GM12878 (cell line): ENCODE data around the gene TEX2. TPM values are rescaled to one million over a fixed set of nuclear protein-coding genes. Genes with fewer than 3 reads are reported as not detected.

Experiments
- ATAC-seq: fragments of 200-7000 bp; cut with Tn5 transposase; 3 replicates; pipeline ENCODE4 v1.9.1; 2020; ENCODE audit warnings: mild to moderate bottlenecking, moderate library complexity
- BruUV-seq: library from RNA; stranded (reverse); fragments of 400-500 nt; replicated peaks from 2 replicates; lab custom pipeline; 2021; lab: Mats Ljungman, UMichigan
- CTCF ChIA-PET: fragments of 300-600 bp; sonication (Branson Sonifier 250); formaldehyde crosslinking; extraction: SDS; loops from one replicate; lab custom pipeline; 2021; ENCODE audit warnings: inconsistent platforms; lab: Yijun Ruan, JAX
- POLR2A ChIA-PET: fragments of 350-600 bp; formaldehyde crosslinking; extraction: SDS; loops from one replicate; lab custom pipeline; 2021; ENCODE audit warnings: inconsistent platforms; lab: Charles Lee
- RAD21 ChIA-PET: fragments of 300-600 bp; sonication (Branson Sonifier 250); formaldehyde crosslinking; loops from one replicate; lab custom pipeline; 2023; ENCODE audit warnings: antibody characterized with exemption; ENCODE audit not compliant: unreplicated experiment; lab: Charles Lee
- SMC1A ChIA-PET: fragments of 300-600 bp; sonication (Branson Sonifier 250); formaldehyde crosslinking; loops from one replicate; lab custom pipeline; 2023; ENCODE audit not compliant: unreplicated experiment, uncharacterized antibody; lab: Charles Lee
- DNase-seq: peaks from one replicate; pipeline ENCODE4 v3.0.0-alpha.2; 2011; ENCODE audit warnings: low read depth, low spot score
- FAIRE-seq: peaks from 3 replicates; lab custom pipeline; 2011; peaks lifted over from hg19 to GRCh38; lab: Jason Lieb, UNC
- H2AFZ ChIP-seq: 2 replicates; pipeline ENCODE4 v1.6.0; 2011; ENCODE audit warnings: low read depth, low read length, control low read depth; ENCODE audit not compliant: control insufficient read depth
- H3K27ac ChIP-seq: 2 replicates; pipeline ENCODE4 v1.5.1; 2011; ENCODE audit warnings: control low read depth; ENCODE audit not compliant: control insufficient read depth, insufficient read depth
- H3K27me3 ChIP-seq, 2 experiments: replicated peaks in 1 of 2; 2 replicates each; pipeline versions ENCODE4 v1.6.0 to v1.6.1; 2011; ENCODE audit warnings: low read length in 1 of 2; ENCODE audit not compliant: control insufficient read depth in 2 of 2, insufficient read depth in 2 of 2
- H3K36me3 ChIP-seq, 2 experiments: 2 replicates each; pipeline ENCODE4 v1.5.1; 2011; ENCODE audit warnings: low read length in 1 of 2; ENCODE audit not compliant: control insufficient read depth in 2 of 2, insufficient read depth in 2 of 2
- H3K4me1 ChIP-seq: 2 replicates; pipeline ENCODE4 v1.6.1; 2011; ENCODE audit warnings: mild to moderate bottlenecking, low read length, moderate library complexity, mixed read lengths; ENCODE audit not compliant: control insufficient read depth, insufficient read depth
- H3K4me2 ChIP-seq: 2 replicates; pipeline ENCODE4 v1.6.0; 2011; ENCODE audit warnings: control low read depth; ENCODE audit not compliant: control insufficient read depth, insufficient read depth
- H3K4me3 ChIP-seq: fragments of 200-600 bp; sonication (generic); 2 replicates; pipeline ENCODE4 v1.5.1; 2016
- H3K79me2 ChIP-seq: 2 replicates; pipeline ENCODE4 v1.6.0; 2011; ENCODE audit warnings: low read length; ENCODE audit not compliant: control insufficient read depth, insufficient read depth
- H3K9ac ChIP-seq: 2 replicates; pipeline ENCODE4 v1.8.0; 2011; ENCODE audit warnings: low read length, control low read depth, mixed read lengths; ENCODE audit not compliant: control insufficient read depth, insufficient read depth
- H3K9me3 ChIP-seq: replicated peaks from 3 replicates; pipeline ENCODE4 v1.5.1; 2011; ENCODE audit warnings: mild to moderate bottlenecking, low read length; ENCODE audit not compliant: control insufficient read depth, insufficient read depth
- H4K20me1 ChIP-seq: 2 replicates; pipeline ENCODE4 v1.6.0; 2011; ENCODE audit not compliant: control insufficient read depth, insufficient read depth
- BHLHE40 ChIP-seq, 2 experiments: fragments of 450-650 bp in 1 of 2; IDR thresholded peaks; 2 replicates each; pipeline ENCODE4 v1.6.1; 2011 to 2017; ENCODE audit warnings: low read depth in 2 of 2, borderline replicate concordance in 1 of 2, improper control_type of control experiment in 1 of 2, low read length in 1 of 2, mild to moderate bottlenecking in 1 of 2
- EGR1 ChIP-seq, 2 experiments: IDR thresholded peaks; 1 replicate in 1 of 2; 2 replicates in 1 of 2; pipeline ENCODE4 v1.6.1; 2011 to 2012; ENCODE audit warnings: low read depth in 2 of 2, low read length in 2 of 2, borderline replicate concordance in 1 of 2, mild to moderate bottlenecking in 1 of 2, moderate library complexity in 1 of 2
- HCFC1 ChIP-seq: fragments of 150-350 bp; IDR thresholded peaks from 2 replicates; pipeline ENCODE4 v1.6.1; 2014; ENCODE audit warnings: low read length
- KAT2A ChIP-seq: conservative IDR thresholded peaks from 2 replicates; pipeline ENCODE4 v1.6.1; 2011; ENCODE audit warnings: low read depth, low read length; ENCODE audit not compliant: control insufficient read depth
- NBN ChIP-seq: fragments of 450-650 bp; IDR thresholded peaks from 2 replicates; pipeline ENCODE4 v1.6.1; 2016
- NFYB ChIP-seq: IDR thresholded peaks from 2 replicates; pipeline ENCODE4 v1.6.1; 2011; ENCODE audit warnings: low read depth, mild to moderate bottlenecking, low read length, improper control_type of control experiment, moderate library complexity; ENCODE audit not compliant: insufficient read depth
- POLR2AphosphoS5 ChIP-seq: IDR thresholded peaks from 2 replicates; pipeline ENCODE4 v1.6.1; 2011; ENCODE audit warnings: mild to moderate bottlenecking, low read length, inconsistent platforms
- RAD21 ChIP-seq: IDR thresholded peaks from 2 replicates; pipeline ENCODE4 v1.6.1; 2011; ENCODE audit warnings: mild to moderate bottlenecking, low read depth, low read length, moderate library complexity; ENCODE audit not compliant: insufficient read depth
- RELA ChIP-seq: fragments of 450-650 bp; IDR thresholded peaks from 2 replicates; pipeline ENCODE4 v1.8.0; 2014; ENCODE audit warnings: borderline replicate concordance; ENCODE audit not compliant: partially characterized antibody
- SRF ChIP-seq, 2 experiments: IDR thresholded peaks; 2 replicates each; pipeline ENCODE4 v1.6.1; 2011; ENCODE audit warnings: low read depth in 2 of 2, low read length in 2 of 2, mild to moderate bottlenecking in 1 of 2, moderate library complexity in 1 of 2
- TCF12 ChIP-seq: IDR thresholded peaks from 2 replicates; pipeline ENCODE4 v1.6.1; 2011; ENCODE audit warnings: low read depth, mild to moderate bottlenecking, low read length
- ZZZ3 ChIP-seq: IDR thresholded peaks from 2 replicates; pipeline ENCODE4 v1.6.1; 2011; ENCODE audit warnings: low read depth; ENCODE audit not compliant: control insufficient read depth, insufficient read length
- WGBS: methylation state at CpG from one replicate; pipeline ENCODE4 v1.1.6; 2016; ENCODE audit warnings: low lambda C conversion rate; ENCODE audit not compliant: insufficient replicate concordance, insufficient coverage; ENCODE audit errors: missing lambda C conversion rate; 5-methylcytosine and 5-hydroxymethylcytosine counted together
- in situ Hi-C: fragments of 300-500 bp; cut with MboI; formaldehyde crosslinking; loops from 9 replicates; pipeline ENCODE4 v1.14.3; 2018; ENCODE audit warnings: mixed read lengths
- intact Hi-C: fragments of 100-400 bp; cut with micrococcal nuclease; formaldehyde crosslinking; loops from one replicate; pipeline ENCODE4 v1.14.2; 2022; ENCODE audit not compliant: unreplicated experiment
- polyA plus RNA-seq, 11 experiments: library from polyadenylated mRNA; depleted of rRNA in 4 of 11; unstranded in 6 of 11; stranded (reverse) in 5 of 11; fragments of >200 nt; fragmentation: Nextera tagmentation in 4 of 11; fragmentation: Illumina TruSeq in 1 of 11; extraction: Ambion mirVana in 4 of 11; extraction: Trizol in 1 of 11; gene quantifications; 1 replicate in 1 of 11; 2 replicates in 10 of 11; pipeline versions ENCODE4 v1.2.1 to v1.2.3, GENCODE V29; 2011 to 2016; ENCODE audit warnings: inconsistent platforms in 2 of 11, missing spikeins in 2 of 11, low read depth in 1 of 11
- total RNA-seq, 4 experiments: library from RNA; depleted of rRNA in 3 of 4; stranded (reverse); fragments of >200 nt in 3 of 4; fragmentation: Illumina TruSeq in 1 of 4; extraction: Trizol in 1 of 4; gene quantifications; 2 replicates each; pipeline versions ENCODE4 v1.2.1 to v1.2.3, GENCODE V29; 2013 to 2021
- TF ChIP-seq, protein P1 (sequence below): IDR thresholded peaks from 2 replicates; pipeline ENCODE4 v1.6.1; 2012; ENCODE audit warnings: improper control_type of control experiment, low read depth, low read length; ENCODE audit not compliant: insufficient replicate concordance
- TF ChIP-seq, protein P2 (sequence below): fragments of 450-650 bp; formaldehyde crosslinking; IDR thresholded peaks from 2 replicates; pipeline ENCODE4 v1.4.0; 2020; ENCODE audit warnings: mild to moderate bottlenecking, moderate library complexity

TEX2 gene
- total and polyA plus RNA-seq, 10 of the 15 experiments (the other 5 are each of a cell fraction or from before 2014, with no cell fraction given) = 3.8 to 19.9 (median 15.8) TPM

DNA sequence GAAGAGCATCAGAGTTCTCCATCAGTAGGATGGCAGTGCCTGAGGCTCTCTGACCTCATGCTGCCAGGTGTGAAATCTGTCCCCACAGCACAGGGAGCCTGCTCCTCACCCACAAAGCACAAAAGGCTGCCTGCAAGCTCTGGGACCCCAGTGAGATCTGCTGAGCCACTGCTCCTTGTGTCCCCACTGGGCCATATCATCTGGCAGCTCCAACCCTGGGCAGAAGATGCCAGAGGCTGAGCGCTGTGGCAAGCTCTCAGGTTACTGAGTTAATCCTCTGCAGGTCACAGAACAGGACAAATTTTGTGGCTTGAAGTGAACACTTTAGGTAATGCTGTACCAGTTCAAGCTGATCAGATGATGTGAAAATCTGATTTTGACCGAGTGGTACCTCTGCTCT lies 106.4 kb downstream of the TEX2 start:
- RAD21 ChIA-PET = no interaction called here
- Histone ChIP-seq H3K4me1 (no peaks in the 10 kb centered on the region), H3K4me3 (no peak overlapping the region), H3K9ac (no peak overlapping the region), H3K27me3 (no peaks in the 10 kb centered on the region)
- 100% methylated on average over 2 of the region's 2 CpGs for WGBS
- intact Hi-C loops = no loop called here
- TF ChIP-seq, protein P1, sequence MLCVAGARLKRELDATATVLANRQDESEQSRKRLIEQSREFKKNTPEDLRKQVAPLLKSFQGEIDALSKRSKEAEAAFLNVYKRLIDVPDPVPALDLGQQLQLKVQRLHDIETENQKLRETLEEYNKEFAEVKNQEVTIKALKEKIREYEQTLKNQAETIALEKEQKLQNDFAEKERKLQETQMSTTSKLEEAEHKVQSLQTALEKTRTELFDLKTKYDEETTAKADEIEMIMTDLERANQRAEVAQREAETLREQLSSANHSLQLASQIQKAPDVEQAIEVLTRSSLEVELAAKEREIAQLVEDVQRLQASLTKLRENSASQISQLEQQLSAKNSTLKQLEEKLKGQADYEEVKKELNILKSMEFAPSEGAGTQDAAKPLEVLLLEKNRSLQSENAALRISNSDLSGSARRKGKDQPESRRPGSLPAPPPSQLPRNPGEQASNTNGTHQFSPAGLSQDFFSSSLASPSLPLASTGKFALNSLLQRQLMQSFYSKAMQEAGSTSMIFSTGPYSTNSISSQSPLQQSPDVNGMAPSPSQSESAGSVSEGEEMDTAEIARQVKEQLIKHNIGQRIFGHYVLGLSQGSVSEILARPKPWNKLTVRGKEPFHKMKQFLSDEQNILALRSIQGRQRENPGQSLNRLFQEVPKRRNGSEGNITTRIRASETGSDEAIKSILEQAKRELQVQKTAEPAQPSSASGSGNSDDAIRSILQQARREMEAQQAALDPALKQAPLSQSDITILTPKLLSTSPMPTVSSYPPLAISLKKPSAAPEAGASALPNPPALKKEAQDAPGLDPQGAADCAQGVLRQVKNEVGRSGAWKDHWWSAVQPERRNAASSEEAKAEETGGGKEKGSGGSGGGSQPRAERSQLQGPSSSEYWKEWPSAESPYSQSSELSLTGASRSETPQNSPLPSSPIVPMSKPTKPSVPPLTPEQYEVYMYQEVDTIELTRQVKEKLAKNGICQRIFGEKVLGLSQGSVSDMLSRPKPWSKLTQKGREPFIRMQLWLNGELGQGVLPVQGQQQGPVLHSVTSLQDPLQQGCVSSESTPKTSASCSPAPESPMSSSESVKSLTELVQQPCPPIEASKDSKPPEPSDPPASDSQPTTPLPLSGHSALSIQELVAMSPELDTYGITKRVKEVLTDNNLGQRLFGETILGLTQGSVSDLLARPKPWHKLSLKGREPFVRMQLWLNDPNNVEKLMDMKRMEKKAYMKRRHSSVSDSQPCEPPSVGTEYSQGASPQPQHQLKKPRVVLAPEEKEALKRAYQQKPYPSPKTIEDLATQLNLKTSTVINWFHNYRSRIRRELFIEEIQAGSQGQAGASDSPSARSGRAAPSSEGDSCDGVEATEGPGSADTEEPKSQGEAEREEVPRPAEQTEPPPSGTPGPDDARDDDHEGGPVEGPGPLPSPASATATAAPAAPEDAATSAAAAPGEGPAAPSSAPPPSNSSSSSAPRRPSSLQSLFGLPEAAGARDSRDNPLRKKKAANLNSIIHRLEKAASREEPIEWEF = no peak
- TF ChIP-seq NFYB (no peak), KAT2A (no peak), RELA (no peak), RAD21 (no peak), BHLHE40 (IDR thresholded peaks at IDR 0.05; ENCODE audit: borderline replicate concordance in 1 of 2, low read depth in 2 of 2, low read length in 1 of 2) (no peak), NBN (no peak), ZZZ3 (no peak), TCF12 (no peak), HCFC1 (no peak), POLR2AphosphoS5 (no peak), SRF (IDR thresholded peaks at IDR 0.05; ENCODE audit: low read depth in 2 of 2, low read length in 2 of 2) (no peak), EGR1 (IDR thresholded peaks at IDR 0.05; ENCODE audit: borderline replicate concordance in 1 of 2, low read depth in 2 of 2, low read length in 2 of 2) (no peak)
- TF ChIP-seq, protein P2, sequence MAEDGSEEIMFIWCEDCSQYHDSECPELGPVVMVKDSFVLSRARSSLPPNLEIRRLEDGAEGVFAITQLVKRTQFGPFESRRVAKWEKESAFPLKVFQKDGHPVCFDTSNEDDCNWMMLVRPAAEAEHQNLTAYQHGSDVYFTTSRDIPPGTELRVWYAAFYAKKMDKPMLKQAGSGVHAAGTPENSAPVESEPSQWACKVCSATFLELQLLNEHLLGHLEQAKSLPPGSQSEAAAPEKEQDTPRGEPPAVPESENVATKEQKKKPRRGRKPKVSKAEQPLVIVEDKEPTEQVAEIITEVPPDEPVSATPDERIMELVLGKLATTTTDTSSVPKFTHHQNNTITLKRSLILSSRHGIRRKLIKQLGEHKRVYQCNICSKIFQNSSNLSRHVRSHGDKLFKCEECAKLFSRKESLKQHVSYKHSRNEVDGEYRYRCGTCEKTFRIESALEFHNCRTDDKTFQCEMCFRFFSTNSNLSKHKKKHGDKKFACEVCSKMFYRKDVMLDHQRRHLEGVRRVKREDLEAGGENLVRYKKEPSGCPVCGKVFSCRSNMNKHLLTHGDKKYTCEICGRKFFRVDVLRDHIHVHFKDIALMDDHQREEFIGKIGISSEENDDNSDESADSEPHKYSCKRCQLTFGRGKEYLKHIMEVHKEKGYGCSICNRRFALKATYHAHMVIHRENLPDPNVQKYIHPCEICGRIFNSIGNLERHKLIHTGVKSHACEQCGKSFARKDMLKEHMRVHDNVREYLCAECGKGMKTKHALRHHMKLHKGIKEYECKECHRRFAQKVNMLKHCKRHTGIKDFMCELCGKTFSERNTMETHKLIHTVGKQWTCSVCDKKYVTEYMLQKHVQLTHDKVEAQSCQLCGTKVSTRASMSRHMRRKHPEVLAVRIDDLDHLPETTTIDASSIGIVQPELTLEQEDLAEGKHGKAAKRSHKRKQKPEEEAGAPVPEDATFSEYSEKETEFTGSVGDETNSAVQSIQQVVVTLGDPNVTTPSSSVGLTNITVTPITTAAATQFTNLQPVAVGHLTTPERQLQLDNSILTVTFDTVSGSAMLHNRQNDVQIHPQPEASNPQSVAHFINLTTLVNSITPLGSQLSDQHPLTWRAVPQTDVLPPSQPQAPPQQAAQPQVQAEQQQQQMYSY (CRISPR knock-in tag) = no peak
- TF ChIP-seq, all 136 proteins: peak for 0
- ATAC-seq (no peak), FAIRE-seq (no peak), DNase-seq (no peak)
- CTCF ChIA-PET = no interaction called here
- POLR2A ChIA-PET = interaction anchor here (1.0 kb wide), 1 partner anchor 11 kb away, joined by 4 read pairs; no protein-coding TSS in a partner anchor
- SMC1A ChIA-PET = interaction anchor here (1.0 kb wide), 1 partner anchor 128 kb away, joined by 3 read pairs; no protein-coding TSS in a partner anchor
- no TSS peak for BruUV-seq
- H3K79me2 ChIP-seq = no peaks in the 10 kb centered on the region
- no peaks in the 10 kb centered on the region for H3K9me3 ChIP-seq
- peaks cover 2 to 3% of the 10 kb centered on the region in 2 experiments; a peak in 3 of 4 replicates for H3K36me3 ChIP-seq
- no peak overlapping the region for H3K27ac ChIP-seq
- no peak overlapping the region for H2AFZ ChIP-seq
- H3K4me2 ChIP-seq = no peak overlapping the region
- in situ Hi-C loops = no loop called here
- H4K20me1 ChIP-seq = no peaks in the 10 kb centered on the region
